Prostate gland (tissue), 2 donors: ENCODE measurements around the gene SLC25A31. TPM values are rescaled to one million over a fixed set of nuclear protein-coding genes. Genes with fewer than 3 reads are reported as not detected.

Experiments
- DNase-seq: peaks from one replicate; pipeline ENCODE4 v3.0.0-alpha.2; 2019; ENCODE audit warnings: low spot score
- H3K27ac ChIP-seq, 2 donors: fragments of 200-600 bp; sonication (generic); 2 replicates each; pipeline ENCODE4 v1.5.1; 2017 to 2019
- H3K27me3 ChIP-seq: fragments of 200-600 bp; sonication (generic); replicated peaks from 2 replicates; pipeline ENCODE4 v1.5.1; 2019; ENCODE audit not compliant: insufficient read depth
- H3K36me3 ChIP-seq, 2 donors: fragments of 200-600 bp; sonication (generic); 1 replicate in 1 of 2; 2 replicates in 1 of 2; pipeline versions ENCODE4 v1.5.1 to v1.8.1; 2017 to 2019
- H3K4me1 ChIP-seq: fragments of 200-600 bp; sonication (generic); replicated peaks from 2 replicates; pipeline ENCODE4 v1.5.1; 2019
- H3K4me3 ChIP-seq, 2 donors: fragments of 200-600 bp; sonication (generic); 2 replicates each; pipeline ENCODE4 v1.5.1; 2017 to 2019
- H3K9me3 ChIP-seq: fragments of 200-600 bp; sonication (generic); 2 replicates; pipeline ENCODE4 v1.5.1; 2017
- CTCF ChIP-seq, 4 experiments: fragments of 200-600 bp in 2 of 4; fragments of 450-650 bp in 2 of 4; sonication (generic) in 2 of 4; IDR thresholded peaks; 1 replicate in 3 of 4; 2 replicates in 1 of 4; pipeline ENCODE4 v1.5.1; 2016 to 2019; ENCODE audit warnings: antibody characterized with exemption in 4 of 4, mild to moderate bottlenecking in 2 of 4, moderate library complexity in 2 of 4
- POLR2A ChIP-seq: fragments of 450-650 bp; IDR thresholded peaks from one replicate; pipeline ENCODE4 v1.6.1; 2016; ENCODE audit warnings: antibody characterized with exemption, mild to moderate bottlenecking
- POLR2AphosphoS5 ChIP-seq: sonication (generic); formaldehyde crosslinking; IDR thresholded peaks from one replicate; pipeline ENCODE4 v1.6.1; 2017; ENCODE audit warnings: antibody characterized with exemption
- WGBS: methylation state at CpG from one replicate; pipeline ENCODE4 v1.1.5; 2018; 5-methylcytosine and 5-hydroxymethylcytosine counted together
- intact Hi-C: fragments of 100-400 bp; cut with DNase I; formaldehyde crosslinking; loops from one replicate; pipeline ENCODE4 v1.14.2; 2022
- total RNA-seq, 2 donors: library from RNA; depleted of rRNA; stranded (reverse); fragments of >200 nt; gene quantifications; one replicate each; pipeline ENCODE4 v1.1.0, GENCODE V29; 2016

The SLC25A31 gene
- 1 to 10 TPM in 1 of 2 donors, not detected in 1; 7.7 TPM for total RNA-seq

DNA sequence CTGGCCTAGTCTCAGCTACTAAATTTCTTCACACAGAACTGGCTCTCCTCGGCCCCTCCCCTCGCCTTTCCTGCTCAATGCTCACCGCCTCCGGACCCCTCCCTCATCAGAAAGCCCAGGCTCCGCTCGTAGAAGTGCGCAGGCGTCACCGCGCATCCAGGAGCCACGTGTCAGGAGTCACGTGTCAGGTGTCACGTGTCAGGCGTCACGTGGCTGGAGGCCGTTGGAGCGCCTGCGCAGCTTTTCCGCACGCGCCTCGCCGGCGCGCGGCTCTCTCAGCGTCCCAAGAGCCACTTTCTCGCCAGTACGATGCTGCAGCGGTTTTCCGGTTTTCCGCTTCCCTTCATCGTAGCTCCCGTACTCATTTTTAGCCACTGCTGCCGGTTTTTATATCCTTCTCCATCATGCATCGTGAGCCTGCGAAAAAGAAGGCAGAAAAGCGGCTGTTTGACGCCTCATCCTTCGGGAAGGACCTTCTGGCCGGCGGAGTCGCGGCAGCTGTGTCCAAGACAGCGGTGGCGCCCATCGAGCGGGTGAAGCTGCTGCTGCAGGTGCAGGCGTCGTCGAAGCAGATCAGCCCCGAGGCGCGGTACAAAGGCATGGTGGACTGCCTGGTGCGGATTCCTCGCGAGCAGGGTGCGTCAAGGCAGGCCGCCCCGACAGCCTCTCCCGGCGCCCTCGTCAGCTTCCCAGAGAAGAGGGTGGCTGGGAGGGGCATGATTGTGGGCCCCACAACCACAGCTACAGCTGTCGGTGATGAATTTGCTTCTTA is at the start of gene SLC25A31:
TSS of gene SLC25A31 (plus strand) at position 259 of the 772 bp plus-strand sequence. CDS start at position 405, 146 bp downstream.
- H3K4me3 ChIP-seq, result no peak within 1 kb of the TSS
- 95% methylated on average over 64 of the region's 64 CpGs for WGBS
- no peaks in the 10 kb centered on the region for H3K36me3 ChIP-seq
- no peaks in the 10 kb centered on the region for H3K9me3 ChIP-seq
- DNase-seq, result no peak
- no peaks in the 10 kb centered on the region for H3K4me1 ChIP-seq
- intact Hi-C loops, result no loop called here
- no peak within 1 kb of the TSS for H3K27ac ChIP-seq
- H3K27me3 ChIP-seq, result no peaks in the 10 kb centered on the region
- TF ChIP-seq POLR2AphosphoS5, result no peak
- TF ChIP-seq POLR2A, result no peak
- no peak for TF ChIP-seq CTCF (IDR thresholded peaks at IDR 0.05)

DNA sequence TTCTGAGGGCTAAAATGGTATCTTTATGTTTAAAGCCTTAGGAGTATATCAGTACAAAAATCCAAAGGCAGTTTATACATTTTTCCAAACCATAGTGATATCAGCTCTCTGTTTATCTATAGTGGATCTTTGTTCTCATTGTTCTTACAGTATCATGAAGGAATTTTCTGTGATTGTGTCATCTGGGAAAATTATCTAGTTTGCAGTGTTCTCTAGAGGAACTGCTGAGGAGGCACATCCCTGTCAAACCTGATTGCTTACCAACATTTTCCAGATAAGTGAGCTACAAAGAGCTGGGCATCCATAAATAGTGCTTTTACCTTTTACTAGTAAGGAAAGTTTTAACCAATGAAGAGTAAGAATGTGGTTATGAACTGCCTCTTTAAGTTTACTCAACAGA is 44.9 kb upstream of the SLC25A31 start:
- no peaks in the 10 kb centered on the region for H3K9me3 ChIP-seq
- no peaks in the 10 kb centered on the region for H3K27me3 ChIP-seq
- no peak for TF ChIP-seq POLR2A
- TF ChIP-seq POLR2AphosphoS5, result no peak
- TF ChIP-seq CTCF (IDR thresholded peaks at IDR 0.05), result no peak
- H3K4me3 ChIP-seq, result no peak overlapping the region
- H3K4me1 ChIP-seq, result no peaks in the 10 kb centered on the region
- intact Hi-C loops, result no loop called here
- H3K36me3 ChIP-seq, result no peaks in the 10 kb centered on the region
- DNase-seq, result no peak
- H3K27ac ChIP-seq, result no peak overlapping the region

DNA sequence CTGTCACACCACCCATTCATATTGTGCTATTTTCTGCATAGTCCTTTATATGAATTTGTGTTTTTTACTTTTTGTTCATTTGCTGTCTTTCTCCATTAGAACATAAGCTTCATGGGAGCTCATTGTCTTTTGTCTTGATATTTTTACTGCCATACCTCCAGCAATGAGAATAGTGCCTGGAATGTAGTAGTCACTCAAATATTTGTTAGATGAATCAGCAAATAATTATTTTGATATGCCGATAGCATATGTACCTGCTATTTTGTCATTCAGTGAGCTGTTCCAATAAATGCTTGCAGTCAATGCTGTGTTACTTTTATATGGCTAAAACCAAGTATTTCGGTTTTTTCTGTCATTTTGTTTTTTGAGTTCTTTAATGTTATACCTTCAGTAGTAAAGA is 43.5 kb upstream of the SLC25A31 start:
- no peaks in the 10 kb centered on the region for H3K4me1 ChIP-seq
- no peak for DNase-seq
- no peaks in the 10 kb centered on the region for H3K9me3 ChIP-seq
- H3K27me3 ChIP-seq, result no peaks in the 10 kb centered on the region
- no peaks in the 10 kb centered on the region for H3K36me3 ChIP-seq
- intact Hi-C loops, result no loop called here
- 91% methylated on average over 2 of the region's 2 CpGs for WGBS
- H3K27ac ChIP-seq, result no peak overlapping the region
- H3K4me3 ChIP-seq, result no peak overlapping the region
- no peak for TF ChIP-seq POLR2AphosphoS5
- TF ChIP-seq POLR2A, result no peak
- TF ChIP-seq CTCF (IDR thresholded peaks at IDR 0.05), result no peak

DNA sequence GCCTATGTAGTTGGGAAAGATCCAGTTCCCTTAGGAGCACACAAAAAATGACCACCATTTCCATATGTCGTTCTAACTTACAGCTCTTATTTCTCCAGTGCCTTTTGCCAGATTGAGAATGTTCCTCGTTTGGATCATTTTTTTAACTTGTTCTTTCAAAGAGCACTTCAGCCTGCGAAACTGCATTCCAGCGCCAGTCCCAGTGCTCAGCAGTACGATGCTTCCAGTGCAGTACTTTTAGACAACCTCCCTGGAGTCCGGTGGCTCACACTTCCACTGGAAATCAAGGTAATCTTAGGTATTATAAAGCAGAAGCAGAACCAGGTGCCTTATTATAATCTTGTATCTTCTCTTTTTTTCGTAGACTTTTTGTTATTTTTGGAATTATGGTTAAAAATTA is 42.6 kb upstream of the SLC25A31 start:
- DNase-seq, result no peak
- H3K4me1 ChIP-seq, result no peaks in the 10 kb centered on the region
- intact Hi-C loops, result no loop called here
- 90% methylated on average over 7 of the region's 7 CpGs for WGBS
- H3K4me3 ChIP-seq, result no peak overlapping the region
- no peak overlapping the region for H3K27ac ChIP-seq
- H3K27me3 ChIP-seq, result no peaks in the 10 kb centered on the region
- TF ChIP-seq POLR2AphosphoS5 (no peak), CTCF (IDR thresholded peaks at IDR 0.05) (no peak), POLR2A (no peak)
- no peaks in the 10 kb centered on the region for H3K9me3 ChIP-seq
- no peaks in the 10 kb centered on the region for H3K36me3 ChIP-seq

- Histone ChIP-seq H3K27me3 (no peaks in the 10 kb centered on the region), H3K36me3 (no peaks in the 10 kb centered on the region), H3K4me1 (no peaks in the 10 kb centered on the region), H3K4me3 (no peak overlapping the region), H3K9me3 (no peaks in the 10 kb centered on the region), H3K27ac (no peak overlapping the region)
- TF ChIP-seq POLR2A (no peak), CTCF (IDR thresholded peaks at IDR 0.05) (no peak), POLR2AphosphoS5 (no peak)
- 89% methylated on average over 4 of the region's 4 CpGs for WGBS
- intact Hi-C loops, result no loop called here
- DNase-seq, result no peak
Measured at GRCh38 chr4:127698789-127699200, 31.4 kb upstream of the SLC25A31 start.
